ENCODE data around the gene NUP214.
A peak's percentile ranks its signal among the peaks of the same experiment; 100 is the strongest.
"Not testable (repeated sequence)": the region's sequence is repeated elsewhere in the genome, so short reads cannot be mapped to it uniquely, and the experiment has no call there.

NUP214 gene

DNA sequence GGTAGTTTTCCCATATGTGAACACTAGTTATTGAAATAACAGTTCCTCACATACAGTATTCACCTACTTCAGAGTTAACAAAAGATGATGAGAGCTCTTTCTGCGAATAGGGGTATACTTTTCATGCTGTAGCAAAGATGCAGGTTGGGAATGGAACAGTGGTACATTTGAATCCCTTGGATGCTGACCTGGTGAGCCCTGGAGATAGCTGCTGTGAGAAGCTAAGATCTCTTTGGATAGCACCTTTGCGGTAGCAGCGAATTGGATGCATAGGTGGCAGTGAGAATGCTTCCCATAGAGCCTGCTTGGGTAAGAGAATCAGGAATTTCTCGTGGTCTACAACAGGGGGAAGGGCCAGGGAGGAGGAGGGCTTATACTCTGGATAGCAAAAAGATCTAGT lies 61.2 kb downstream of the NUP214 start:
- Histone ChIP-seq H3K27ac (no peak overlapping the region), H3K27me3 (ENCODE audit: control insufficient read depth, insufficient read depth, low read length) (no peaks in the 10 kb centered on the region), H2AFZ (no peak overlapping the region), H3K4me1 (peaks cover 4% of the 10 kb centered on the region), H3K36me3 (ENCODE audit: control insufficient read depth, insufficient read depth, low read length) (no peaks in the 10 kb centered on the region), H3K9me3 (ENCODE audit: control insufficient read depth, low read length) (no peaks in the 10 kb centered on the region), H3K79me2 (no peaks in the 10 kb centered on the region), H3K9ac (no peak overlapping the region), H3K4me2 (ENCODE audit: low read length) (no peak overlapping the region), H3K4me3 (ENCODE audit: low read depth, low read length) (no peak overlapping the region)
- TF ChIP-seq CTCF (IDR thresholded peaks at IDR 0.05): no peak

- peak overlapping the region; percentile 44 for H3K27ac ChIP-seq
- H3K4me3 ChIP-seq (ENCODE audit: low read depth, low read length): no peak overlapping the region
- peaks cover 4% of the 10 kb centered on the region for H3K4me1 ChIP-seq
- H3K36me3 ChIP-seq (ENCODE audit: control insufficient read depth, insufficient read depth, low read length): no peaks in the 10 kb centered on the region
- TF ChIP-seq CTCF (IDR thresholded peaks at IDR 0.05): no peak
- H3K27me3 ChIP-seq (ENCODE audit: control insufficient read depth, insufficient read depth, low read length): no peaks in the 10 kb centered on the region
- H3K4me2 ChIP-seq (ENCODE audit: low read length): no peak overlapping the region
- H3K9me3 ChIP-seq (ENCODE audit: control insufficient read depth, low read length): no peaks in the 10 kb centered on the region
- no peaks in the 10 kb centered on the region for H3K79me2 ChIP-seq
- no peak overlapping the region for H3K9ac ChIP-seq
- no peak overlapping the region for H2AFZ ChIP-seq
These were observed 62.6 kb downstream of the NUP214 start for GRCh38 chr9:131187957-131188356.

DNA sequence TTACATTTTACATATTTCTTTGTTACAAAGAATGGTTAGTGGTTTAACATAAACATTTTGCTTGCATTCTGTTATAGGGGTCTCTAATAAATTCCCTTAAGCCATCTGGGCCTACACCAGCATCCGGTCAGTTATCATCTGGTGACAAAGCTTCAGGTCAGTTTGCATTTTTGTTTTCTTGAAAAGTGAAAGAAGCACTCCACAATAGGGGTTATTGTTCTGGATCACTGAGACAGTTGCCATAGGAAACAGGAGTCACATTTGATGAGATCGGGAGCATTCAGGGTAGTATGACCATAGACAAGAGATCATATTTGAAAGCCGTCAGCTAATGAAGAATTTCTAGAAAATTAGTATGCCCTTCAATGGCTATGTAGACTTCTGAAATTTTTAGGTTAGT lies 63.6 kb downstream of the NUP214 start:
- Histone ChIP-seq H3K4me1 (peaks cover 4% of the 10 kb centered on the region), H2AFZ (no peak overlapping the region), H3K79me2 (no peaks in the 10 kb centered on the region), H3K9ac (no peak overlapping the region), H3K4me2 (ENCODE audit: low read length) (no peak overlapping the region), H3K27ac (peak overlapping the region; percentile 47), H3K36me3 (ENCODE audit: control insufficient read depth, insufficient read depth, low read length) (no peaks in the 10 kb centered on the region), H3K4me3 (ENCODE audit: low read depth, low read length) (no peak overlapping the region), H3K27me3 (ENCODE audit: control insufficient read depth, insufficient read depth, low read length) (no peaks in the 10 kb centered on the region), H3K9me3 (ENCODE audit: control insufficient read depth, low read length) (no peaks in the 10 kb centered on the region)
- no peak for TF ChIP-seq CTCF (IDR thresholded peaks at IDR 0.05)

DNA sequence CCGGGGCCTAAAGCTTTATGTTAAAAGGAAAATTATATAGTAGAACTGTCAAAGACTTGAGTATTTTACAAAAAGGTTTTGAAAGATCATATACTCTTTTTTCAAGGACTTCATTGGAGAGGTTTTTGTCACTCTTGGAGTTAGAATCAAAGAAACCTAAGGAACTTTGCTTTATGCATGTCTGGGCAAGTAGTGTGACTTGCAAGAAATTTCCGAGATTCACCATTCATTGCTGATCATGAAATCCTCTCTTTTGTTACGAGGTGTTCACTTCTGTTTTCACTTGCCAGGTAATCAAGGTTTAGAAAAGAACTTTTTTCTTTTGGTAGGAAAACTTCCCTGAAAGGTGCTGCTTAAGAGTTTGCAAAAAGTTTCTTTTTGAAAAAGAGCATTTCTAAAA lies 64.8 kb downstream of the NUP214 start:
- no peaks in the 10 kb centered on the region for H3K79me2 ChIP-seq

GRCh38 chr9:131191032-131191431 lies 65.6 kb downstream of the NUP214 start:
- H3K36me3 ChIP-seq (ENCODE audit: control insufficient read depth, insufficient read depth, low read length); H3K9ac ChIP-seq: not testable (repeated sequence)

More for the DNA sequence above, 64.8 kb downstream of the NUP214 start:
- Histone ChIP-seq H2AFZ (no peak overlapping the region), H3K36me3 (ENCODE audit: control insufficient read depth, insufficient read depth, low read length) (no peaks in the 10 kb centered on the region), H3K27me3 (ENCODE audit: control insufficient read depth, insufficient read depth, low read length) (no peaks in the 10 kb centered on the region), H3K27ac (no peak overlapping the region), H3K9me3 (ENCODE audit: control insufficient read depth, low read length) (no peaks in the 10 kb centered on the region), H3K9ac (no peak overlapping the region), H3K4me3 (ENCODE audit: low read depth, low read length) (no peak overlapping the region), H3K4me1 (peaks cover 4% of the 10 kb centered on the region), H3K4me2 (ENCODE audit: low read length) (no peak overlapping the region)
- TF ChIP-seq CTCF (IDR thresholded peaks at IDR 0.05): no peak

More at GRCh38 chr9:131191032-131191431, 65.6 kb downstream of the NUP214 start:
- not testable (repeated sequence) for H3K79me2 ChIP-seq; H3K9me3 ChIP-seq (ENCODE audit: control insufficient read depth, low read length); H3K4me2 ChIP-seq (ENCODE audit: low read length); H3K4me1 ChIP-seq; H3K27me3 ChIP-seq (ENCODE audit: control insufficient read depth, insufficient read depth, low read length); H3K27ac ChIP-seq; H2AFZ ChIP-seq; H3K4me3 ChIP-seq (ENCODE audit: low read depth, low read length)

Measured in parathyroid adenoma (tissue), 2 donors.